Skin epidermis (tissue), 12 donors: Measurements from ENCODE around the gene SELENOO.

Experiments
- H3K27ac ChIP-seq, 21 experiments: fragments of 200-600 bp; sonication (generic) in 11 of 21; one replicate each; pipeline ENCODE4 v1.5.0; 2020; ENCODE audit warnings: mild to moderate bottlenecking in 3 of 21, inconsistent platforms in 2 of 21, moderate library complexity in 2 of 21
- H3K4me3 ChIP-seq, 7 experiments: fragments of 200-600 bp; sonication (generic) in 2 of 7; one replicate each; pipeline ENCODE4 v1.5.0; 2020; ENCODE audit warnings: inconsistent platforms in 2 of 7, mild to moderate bottlenecking in 2 of 7, moderate library complexity in 1 of 7

The SELENOO gene

DNA sequence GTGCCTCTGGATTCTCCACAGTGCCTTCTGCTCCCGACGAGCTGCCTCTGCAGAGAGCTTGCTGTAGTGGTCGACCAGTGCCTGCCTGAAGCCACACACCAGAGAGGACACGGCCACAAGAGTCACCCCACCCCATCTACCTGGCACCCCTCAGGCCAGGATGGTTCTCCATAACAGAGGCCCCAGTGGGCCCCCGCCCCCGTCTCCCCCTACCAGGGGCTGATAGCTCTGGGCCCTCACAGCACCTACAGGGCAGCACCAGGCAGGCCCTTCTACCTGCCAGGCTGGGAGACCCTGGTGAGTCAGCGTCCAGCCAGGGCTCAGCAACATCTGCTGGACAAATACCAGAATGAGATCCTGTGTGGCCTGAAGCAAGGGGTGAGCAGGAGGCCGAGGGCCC is 21.7 kb downstream of the SELENOO start:
- H3K27ac ChIP-seq: no peak overlapping the region
- H3K4me3 ChIP-seq: no peak overlapping the region

- Histone ChIP-seq H3K4me3 (no peak overlapping the region), H3K27ac (no peak overlapping the region)
These were observed 23.3 kb downstream of the SELENOO start for GRCh38 chr22:50224071-50224470.

GRCh38 chr22:50225200-50225969 is 24.6 kb downstream of the SELENOO start:
- Histone ChIP-seq H3K27ac (no peak overlapping the region), H3K4me3 (no peak overlapping the region)

GRCh38 chr22:50226063-50226874 is 25.5 kb downstream of the SELENOO start:
- no peak overlapping the region for H3K4me3 ChIP-seq

GRCh38 chr22:50226875-50227165 is 26.0 kb downstream of the SELENOO start:
- Histone ChIP-seq H3K27ac (no peak overlapping the region), H3K4me3 (no peak overlapping the region)

More at GRCh38 chr22:50226063-50226874, 25.5 kb downstream of the SELENOO start:
- no peak overlapping the region for H3K27ac ChIP-seq

- Histone ChIP-seq H3K4me3 (no peak overlapping the region), H3K27ac (no peak overlapping the region)
These were observed 26.9 kb downstream of the SELENOO start for GRCh38 chr22:50227579-50228215.

- H3K27ac ChIP-seq: no peak overlapping the region
- no peak overlapping the region for H3K4me3 ChIP-seq
These were observed 27.6 kb downstream of the SELENOO start for GRCh38 chr22:50228366-50228765.

DNA sequence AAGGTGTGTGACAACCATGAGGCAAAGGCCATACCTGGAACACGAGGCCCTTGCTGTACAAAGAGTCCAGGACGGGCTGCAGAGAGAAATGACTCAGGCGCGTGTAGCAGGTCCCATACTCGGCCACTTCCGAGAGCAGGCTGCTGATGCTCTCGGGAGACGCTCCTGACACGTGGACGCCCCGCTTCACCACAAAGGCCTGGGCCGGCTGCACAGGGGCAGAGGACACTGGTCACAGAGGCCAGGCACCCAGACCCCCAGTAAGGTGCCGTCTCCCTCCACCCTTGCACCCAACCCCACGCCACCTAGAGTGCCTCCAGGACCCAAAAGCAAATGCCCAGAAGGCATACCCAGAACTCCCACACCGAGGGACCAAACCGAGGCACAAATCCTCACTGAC is 28.6 kb downstream of the SELENOO start:
- H3K27ac ChIP-seq: no peak overlapping the region
- no peak overlapping the region for H3K4me3 ChIP-seq

GRCh38 chr22:50232481-50233151 is 31.8 kb downstream of the SELENOO start:
- no peak overlapping the region for H3K27ac ChIP-seq
- no peak overlapping the region for H3K4me3 ChIP-seq

DNA sequence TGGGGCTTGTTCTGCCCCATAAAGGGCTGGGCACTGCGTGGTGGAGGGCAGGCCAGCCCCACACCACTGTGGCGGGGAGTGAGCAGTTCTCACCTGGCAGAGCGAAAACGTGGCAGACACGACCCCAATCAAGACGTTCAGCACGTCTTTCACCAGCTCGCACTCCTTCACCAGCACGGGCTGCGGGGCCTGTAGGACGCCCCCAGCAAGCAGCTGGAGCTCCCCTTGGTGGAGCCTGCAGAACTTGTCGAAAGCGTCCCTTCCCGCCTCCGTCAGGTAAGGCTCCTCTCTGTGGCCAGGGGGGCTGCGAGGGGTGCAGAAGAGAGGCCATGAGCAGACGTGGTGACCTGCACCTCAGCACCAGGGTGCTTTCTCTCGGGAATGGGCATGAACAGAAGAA is 32.4 kb downstream of the SELENOO start:
- Histone ChIP-seq H3K4me3 (no peak overlapping the region), H3K27ac (no peak overlapping the region)

GRCh38 chr22:50236731-50237409 is 36.1 kb downstream of the SELENOO start:
- H3K4me3 ChIP-seq: no peak overlapping the region

DNA sequence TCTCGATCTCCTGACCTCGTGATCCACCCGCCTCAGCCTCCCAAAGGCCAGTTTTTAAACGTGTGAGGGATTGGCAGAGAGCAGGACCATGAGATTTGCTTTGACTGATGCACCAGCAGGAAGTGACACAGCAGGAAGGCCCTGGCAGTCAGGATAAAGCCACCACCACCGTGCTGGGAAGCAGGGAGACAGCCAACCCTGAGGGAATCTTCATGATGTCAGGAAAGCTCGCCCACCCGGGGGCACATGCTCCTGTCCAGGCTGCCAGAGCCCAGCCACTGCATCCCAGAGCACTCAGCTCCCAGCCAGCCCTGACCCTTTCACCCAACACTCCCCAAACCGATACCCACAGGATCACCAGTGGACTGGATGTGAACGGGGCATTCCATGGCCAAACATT is 37.9 kb downstream of the SELENOO start:
- Histone ChIP-seq H3K4me3 (no peak overlapping the region), H3K27ac (no peak overlapping the region)

More at GRCh38 chr22:50236731-50237409, 36.1 kb downstream of the SELENOO start:
- no peak overlapping the region for H3K27ac ChIP-seq

- Histone ChIP-seq H3K27ac (peak overlapping the region in 5 of 21 experiments; percentile 16 to 96 (median 58)), H3K4me3 (peak overlapping the region; percentile 54 to 92 (median 69))
These were observed 41.7 kb downstream of the SELENOO start for GRCh38 chr22:50242406-50242949.

DNA sequence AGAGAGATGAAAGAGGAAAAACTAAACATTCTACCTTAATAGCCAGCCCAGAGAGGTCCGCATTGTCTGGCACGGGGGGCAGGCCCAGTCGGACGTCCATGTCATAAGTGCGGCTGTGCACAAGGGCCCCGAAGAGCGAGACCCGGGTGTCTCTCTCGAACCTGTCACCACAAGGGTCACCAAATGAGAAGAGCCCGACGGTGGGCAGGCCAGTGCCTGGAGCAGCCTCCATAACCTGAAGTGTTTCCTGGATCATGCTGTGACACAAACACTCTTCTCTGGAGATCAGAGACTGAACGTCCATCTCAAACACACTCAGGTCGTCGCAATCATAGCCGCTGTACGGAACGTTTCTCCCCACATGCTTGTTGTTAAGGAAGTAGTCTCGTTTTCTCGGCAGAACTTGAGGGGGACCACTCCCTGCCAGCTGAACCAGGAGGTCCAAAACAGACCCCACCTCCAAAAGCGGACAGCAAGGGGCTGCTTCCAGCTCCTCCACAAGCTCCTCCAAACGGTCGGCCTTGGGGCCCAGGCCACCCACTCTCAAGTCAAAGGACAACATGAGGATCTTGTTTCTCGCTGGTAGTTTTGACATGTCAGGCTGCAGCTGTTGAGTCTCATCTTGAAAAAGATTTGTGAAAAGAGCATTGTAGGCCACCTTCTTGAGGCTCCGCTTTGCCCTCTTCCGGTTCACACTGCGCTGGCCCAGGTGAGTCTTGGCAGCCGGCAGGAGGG is 43.0 kb downstream of the SELENOO start:
- H3K27ac ChIP-seq: peak overlapping the region; percentile 77 to 96 (median 92)
- peak overlapping the region; percentile 54 to 92 (median 69) for H3K4me3 ChIP-seq

DNA sequence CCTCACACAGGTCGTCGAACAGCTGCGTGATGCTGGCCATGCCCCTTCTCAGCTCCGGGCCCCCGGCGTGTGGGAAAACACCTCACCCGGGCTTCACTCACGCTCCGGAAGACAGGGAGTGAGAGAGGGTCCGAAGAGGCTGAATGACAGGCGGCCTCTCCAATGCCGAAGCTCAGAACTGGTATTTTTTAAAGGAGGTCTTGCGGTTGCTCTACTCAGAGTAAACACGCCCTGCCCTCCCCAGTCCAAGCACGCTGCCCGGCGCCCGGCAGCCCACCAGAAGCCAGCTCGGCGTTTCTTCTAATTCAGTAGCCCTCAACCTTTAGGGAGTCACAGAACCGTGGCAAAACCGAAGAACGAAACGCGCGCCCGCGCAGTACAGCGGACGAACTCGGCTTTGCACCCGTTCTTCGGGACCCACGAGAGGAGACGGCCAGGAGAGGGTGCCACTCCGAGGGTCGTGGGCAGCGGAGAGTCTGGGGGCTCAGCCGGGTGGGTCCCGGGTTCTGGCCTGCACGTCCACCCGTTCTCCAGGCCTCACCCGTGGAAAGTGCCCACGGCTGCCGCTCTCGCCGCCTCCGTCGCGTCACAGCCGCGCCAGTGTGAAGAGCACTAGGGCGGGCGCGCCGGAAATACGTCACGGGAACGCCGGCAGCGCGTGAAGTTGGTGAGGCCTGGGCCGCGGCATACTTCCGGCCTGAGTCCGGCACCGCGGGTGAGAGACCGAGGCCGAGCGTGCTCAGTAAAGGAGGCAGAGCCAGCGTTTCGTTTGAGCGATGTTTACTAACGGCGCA is 43.8 kb downstream of the SELENOO start, which contains the start of gene TUBGCP6:
Gene TUBGCP6 (minus strand): TSS at position 604 of the 794 bp plus-strand sequence. CDS start 564 bp downstream, at position 40.
- Histone ChIP-seq H3K27ac (peak within 1 kb of the TSS; percentile 77 to 96 (median 92)), H3K4me3 (peak within 1 kb of the TSS; percentile 54 to 92 (median 69))

GRCh38 chr22:50245214-50246072 is 44.6 kb downstream of the SELENOO start:
- Histone ChIP-seq H3K27ac (peak overlapping the region; percentile 77 to 96 (median 92)), H3K4me3 (peak overlapping the region; percentile 54 to 92 (median 69))
